ENCODE data around the gene STAT5A.

The STAT5A gene

DNA sequence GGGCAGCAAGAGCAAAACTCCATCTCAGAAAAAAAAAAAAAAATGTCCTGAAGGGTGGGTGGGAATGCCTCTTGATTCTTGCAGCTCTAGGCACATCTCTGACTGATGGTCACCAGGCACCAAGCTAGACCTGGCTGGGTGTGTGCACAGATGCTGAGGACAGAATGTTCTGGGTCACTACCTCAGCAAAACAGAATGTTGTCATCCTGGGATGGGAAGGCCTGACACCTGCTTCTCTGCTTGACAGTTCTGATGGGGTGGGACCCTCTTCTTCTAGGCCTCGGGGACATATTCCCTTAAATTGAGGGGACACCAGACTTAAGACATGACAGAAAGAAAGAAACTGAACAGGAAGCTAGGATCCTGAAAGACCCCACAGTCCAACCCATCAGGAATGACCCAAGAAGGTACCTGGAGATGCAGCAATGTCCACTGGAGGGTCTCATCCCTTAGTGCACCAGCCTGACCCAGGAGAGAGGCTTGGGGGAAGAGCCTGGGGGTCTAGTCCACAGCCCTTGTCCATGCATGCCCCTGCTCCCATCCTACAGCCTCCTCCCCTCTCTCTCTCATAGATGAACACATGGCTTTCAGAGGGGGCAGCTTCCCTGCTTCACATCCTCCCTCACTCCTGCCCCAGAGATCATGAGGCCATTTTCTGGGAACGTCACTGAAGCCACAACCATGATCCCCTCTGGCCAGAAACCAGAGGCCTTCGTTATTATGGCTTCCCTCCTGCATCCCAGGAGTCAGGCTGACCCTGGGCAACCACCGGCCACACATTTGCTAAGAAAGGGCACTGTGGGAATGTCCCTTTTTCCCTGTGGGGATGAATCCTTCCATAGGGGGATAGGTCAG lies 8.3 kb upstream of the STAT5A start:
- H3K4me1 ChIP-seq (ENCODE audit: control insufficient read depth, insufficient read depth, low read length) = peaks cover 1% of the 10 kb centered on the region; the same call in 1 of the 2 replicates
- no peak overlapping the region for H3K27ac ChIP-seq (ENCODE audit: extremely low read depth, low read depth, low read length)
- POLR2A ChIA-PET = interaction anchor here (0.7 kb wide), 1 partner anchor 19 kb away, joined by 5 read pairs; no protein-coding TSS in a partner anchor
- H3K9me3 ChIP-seq (ENCODE audit: control insufficient read depth, insufficient read depth, low read depth, low read length) = no peaks in the 10 kb centered on the region
- H3K4me3 ChIP-seq (ENCODE audit: low read depth, low read length) = no peak overlapping the region
- no peak for TF ChIP-seq ZNF335 (tag by site-specific recombination; conservative IDR thresholded peaks at IDR 0.05)
- TF ChIP-seq, protein P1, sequence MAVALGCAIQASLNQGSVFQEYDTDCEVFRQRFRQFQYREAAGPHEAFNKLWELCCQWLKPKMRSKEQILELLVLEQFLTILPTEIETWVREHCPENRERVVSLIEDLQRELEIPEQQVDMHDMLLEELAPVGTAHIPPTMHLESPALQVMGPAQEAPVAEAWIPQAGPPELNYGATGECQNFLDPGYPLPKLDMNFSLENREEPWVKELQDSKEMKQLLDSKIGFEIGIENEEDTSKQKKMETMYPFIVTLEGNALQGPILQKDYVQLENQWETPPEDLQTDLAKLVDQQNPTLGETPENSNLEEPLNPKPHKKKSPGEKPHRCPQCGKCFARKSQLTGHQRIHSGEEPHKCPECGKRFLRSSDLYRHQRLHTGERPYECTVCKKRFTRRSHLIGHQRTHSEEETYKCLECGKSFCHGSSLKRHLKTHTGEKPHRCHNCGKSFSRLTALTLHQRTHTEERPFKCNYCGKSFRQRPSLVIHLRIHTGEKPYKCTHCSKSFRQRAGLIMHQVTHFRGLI (tag by site-specific recombination; IDR thresholded peaks at IDR 0.05) = no peak
- no peak for TF ChIP-seq ZNF184 (tag by site-specific recombination; IDR thresholded peaks at IDR 0.05)
- no peak for TF ChIP-seq ZNF792 (tag by site-specific recombination; IDR thresholded peaks at IDR 0.05)
- TF ChIP-seq ZNF558 (tag by site-specific recombination; IDR thresholded peaks at IDR 0.05) = no peak
- TF ChIP-seq ZNF521 (tag by site-specific recombination; IDR thresholded peaks at IDR 0.05) = no peak
- no peaks in the 10 kb centered on the region for H3K36me3 ChIP-seq (ENCODE audit: control insufficient read depth in 2 of 2, insufficient read depth in 1 of 2, low read length in 2 of 2)
- CTCF ChIA-PET = interaction anchor here (0.7 to 1.1 kb wide), 3 partner anchors 42 to 316 kb away, joined by 3 to 7 read pairs (median 5); no protein-coding TSS in a partner anchor

DNA sequence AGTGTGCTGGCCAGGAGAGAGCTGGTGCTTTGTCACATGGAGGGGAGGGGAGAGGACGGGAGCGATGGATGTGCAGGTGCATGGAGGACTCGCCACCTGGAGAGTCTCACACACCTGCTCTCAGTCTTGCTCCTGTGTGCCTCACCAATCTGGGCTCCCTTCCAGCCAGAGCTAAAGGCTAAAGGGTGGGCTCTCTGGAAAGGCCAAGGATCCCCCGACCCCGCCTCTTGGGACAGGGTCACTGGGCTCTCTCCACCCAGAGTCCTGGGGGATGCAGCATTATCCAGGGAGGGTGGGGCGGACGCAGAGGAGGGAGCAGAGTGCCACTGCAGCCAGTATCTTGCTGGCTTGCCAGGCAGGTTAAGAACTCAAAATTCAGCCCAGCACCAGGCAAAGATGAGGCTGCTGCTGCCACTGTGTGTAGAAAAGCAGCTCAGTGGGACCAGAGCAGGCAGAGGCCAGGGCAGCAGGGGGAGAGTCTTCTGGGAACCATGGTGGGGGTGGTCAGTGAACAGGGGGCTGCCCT lies 6.7 kb upstream of the STAT5A start:
- ChIA-PET POLR2A (no interaction called here), CTCF (interaction anchor here (1.1 to 1.5 kb wide), 2 partner anchors 30 to 33 kb away, joined by 3 to 7 read pairs; no protein-coding TSS in a partner anchor)
- Histone ChIP-seq H3K27ac (ENCODE audit: extremely low read depth, low read depth, low read length) (no peak overlapping the region), H3K36me3 (ENCODE audit: control insufficient read depth in 2 of 2, insufficient read depth in 1 of 2, low read length in 2 of 2) (no peaks in the 10 kb centered on the region), H3K4me1 (ENCODE audit: control insufficient read depth, insufficient read depth, low read length) (no peaks in the 10 kb centered on the region), H3K9me3 (ENCODE audit: control insufficient read depth, insufficient read depth, low read depth, low read length) (no peaks in the 10 kb centered on the region), H3K4me3 (ENCODE audit: low read depth, low read length) (no peak overlapping the region)
- TF ChIP-seq, protein P2, sequence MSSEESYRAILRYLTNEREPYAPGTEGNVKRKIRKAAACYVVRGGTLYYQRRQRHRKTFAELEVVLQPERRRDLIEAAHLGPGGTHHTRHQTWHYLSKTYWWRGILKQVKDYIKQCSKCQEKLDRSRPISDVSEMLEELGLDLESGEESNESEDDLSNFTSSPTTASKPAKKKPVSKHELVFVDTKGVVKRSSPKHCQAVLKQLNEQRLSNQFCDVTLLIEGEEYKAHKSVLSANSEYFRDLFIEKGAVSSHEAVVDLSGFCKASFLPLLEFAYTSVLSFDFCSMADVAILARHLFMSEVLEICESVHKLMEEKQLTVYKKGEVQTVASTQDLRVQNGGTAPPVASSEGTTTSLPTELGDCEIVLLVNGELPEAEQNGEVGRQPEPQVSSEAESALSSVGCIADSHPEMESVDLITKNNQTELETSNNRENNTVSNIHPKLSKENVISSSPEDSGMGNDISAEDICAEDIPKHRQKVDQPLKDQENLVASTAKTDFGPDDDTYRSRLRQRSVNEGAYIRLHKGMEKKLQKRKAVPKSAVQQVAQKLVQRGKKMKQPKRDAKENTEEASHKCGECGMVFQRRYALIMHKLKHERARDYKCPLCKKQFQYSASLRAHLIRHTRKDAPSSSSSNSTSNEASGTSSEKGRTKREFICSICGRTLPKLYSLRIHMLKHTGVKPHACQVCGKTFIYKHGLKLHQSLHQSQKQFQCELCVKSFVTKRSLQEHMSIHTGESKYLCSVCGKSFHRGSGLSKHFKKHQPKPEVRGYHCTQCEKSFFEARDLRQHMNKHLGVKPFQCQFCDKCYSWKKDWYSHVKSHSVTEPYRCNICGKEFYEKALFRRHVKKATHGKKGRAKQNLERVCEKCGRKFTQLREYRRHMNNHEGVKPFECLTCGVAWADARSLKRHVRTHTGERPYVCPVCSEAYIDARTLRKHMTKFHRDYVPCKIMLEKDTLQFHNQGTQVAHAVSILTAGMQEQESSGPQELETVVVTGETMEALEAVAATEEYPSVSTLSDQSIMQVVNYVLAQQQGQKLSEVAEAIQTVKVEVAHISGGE (tag by site-specific recombination; conservative IDR thresholded peaks at IDR 0.05; ENCODE audit: low read depth) = no peak
- no peak for TF ChIP-seq GLI2 (tag by site-specific recombination; IDR thresholded peaks at IDR 0.05; ENCODE audit: borderline replicate concordance, low read depth)
- TF ChIP-seq, protein P3, sequence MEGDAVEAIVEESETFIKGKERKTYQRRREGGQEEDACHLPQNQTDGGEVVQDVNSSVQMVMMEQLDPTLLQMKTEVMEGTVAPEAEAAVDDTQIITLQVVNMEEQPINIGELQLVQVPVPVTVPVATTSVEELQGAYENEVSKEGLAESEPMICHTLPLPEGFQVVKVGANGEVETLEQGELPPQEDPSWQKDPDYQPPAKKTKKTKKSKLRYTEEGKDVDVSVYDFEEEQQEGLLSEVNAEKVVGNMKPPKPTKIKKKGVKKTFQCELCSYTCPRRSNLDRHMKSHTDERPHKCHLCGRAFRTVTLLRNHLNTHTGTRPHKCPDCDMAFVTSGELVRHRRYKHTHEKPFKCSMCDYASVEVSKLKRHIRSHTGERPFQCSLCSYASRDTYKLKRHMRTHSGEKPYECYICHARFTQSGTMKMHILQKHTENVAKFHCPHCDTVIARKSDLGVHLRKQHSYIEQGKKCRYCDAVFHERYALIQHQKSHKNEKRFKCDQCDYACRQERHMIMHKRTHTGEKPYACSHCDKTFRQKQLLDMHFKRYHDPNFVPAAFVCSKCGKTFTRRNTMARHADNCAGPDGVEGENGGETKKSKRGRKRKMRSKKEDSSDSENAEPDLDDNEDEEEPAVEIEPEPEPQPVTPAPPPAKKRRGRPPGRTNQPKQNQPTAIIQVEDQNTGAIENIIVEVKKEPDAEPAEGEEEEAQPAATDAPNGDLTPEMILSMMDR (tag by site-specific recombination; IDR thresholded peaks at IDR 0.05) = no peak
- no peak for TF ChIP-seq BCL11A (tag by site-specific recombination; IDR thresholded peaks at IDR 0.05; ENCODE audit: low read depth)
- no peak for TF ChIP-seq SALL2 (tag by site-specific recombination; IDR thresholded peaks at IDR 0.05; ENCODE audit: borderline replicate concordance)
- TF ChIP-seq, protein P4, sequence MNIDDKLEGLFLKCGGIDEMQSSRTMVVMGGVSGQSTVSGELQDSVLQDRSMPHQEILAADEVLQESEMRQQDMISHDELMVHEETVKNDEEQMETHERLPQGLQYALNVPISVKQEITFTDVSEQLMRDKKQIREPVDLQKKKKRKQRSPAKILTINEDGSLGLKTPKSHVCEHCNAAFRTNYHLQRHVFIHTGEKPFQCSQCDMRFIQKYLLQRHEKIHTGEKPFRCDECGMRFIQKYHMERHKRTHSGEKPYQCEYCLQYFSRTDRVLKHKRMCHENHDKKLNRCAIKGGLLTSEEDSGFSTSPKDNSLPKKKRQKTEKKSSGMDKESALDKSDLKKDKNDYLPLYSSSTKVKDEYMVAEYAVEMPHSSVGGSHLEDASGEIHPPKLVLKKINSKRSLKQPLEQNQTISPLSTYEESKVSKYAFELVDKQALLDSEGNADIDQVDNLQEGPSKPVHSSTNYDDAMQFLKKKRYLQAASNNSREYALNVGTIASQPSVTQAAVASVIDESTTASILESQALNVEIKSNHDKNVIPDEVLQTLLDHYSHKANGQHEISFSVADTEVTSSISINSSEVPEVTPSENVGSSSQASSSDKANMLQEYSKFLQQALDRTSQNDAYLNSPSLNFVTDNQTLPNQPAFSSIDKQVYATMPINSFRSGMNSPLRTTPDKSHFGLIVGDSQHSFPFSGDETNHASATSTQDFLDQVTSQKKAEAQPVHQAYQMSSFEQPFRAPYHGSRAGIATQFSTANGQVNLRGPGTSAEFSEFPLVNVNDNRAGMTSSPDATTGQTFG (tag by site-specific recombination; IDR thresholded peaks at IDR 0.05; ENCODE audit: borderline replicate concordance) = no peak
- TF ChIP-seq ZNF521 (tag by site-specific recombination; IDR thresholded peaks at IDR 0.05) = no peak
- no peak for TF ChIP-seq ZNF510 (tag by site-specific recombination; IDR thresholded peaks at IDR 0.05; ENCODE audit: insufficient replicate concordance)
- no peak for TF ChIP-seq ZSCAN23 (tag by site-specific recombination; IDR thresholded peaks at IDR 0.05)
- no peak for TF ChIP-seq ZNF596 (tag by site-specific recombination; IDR thresholded peaks at IDR 0.05)
- TF ChIP-seq, protein P5, sequence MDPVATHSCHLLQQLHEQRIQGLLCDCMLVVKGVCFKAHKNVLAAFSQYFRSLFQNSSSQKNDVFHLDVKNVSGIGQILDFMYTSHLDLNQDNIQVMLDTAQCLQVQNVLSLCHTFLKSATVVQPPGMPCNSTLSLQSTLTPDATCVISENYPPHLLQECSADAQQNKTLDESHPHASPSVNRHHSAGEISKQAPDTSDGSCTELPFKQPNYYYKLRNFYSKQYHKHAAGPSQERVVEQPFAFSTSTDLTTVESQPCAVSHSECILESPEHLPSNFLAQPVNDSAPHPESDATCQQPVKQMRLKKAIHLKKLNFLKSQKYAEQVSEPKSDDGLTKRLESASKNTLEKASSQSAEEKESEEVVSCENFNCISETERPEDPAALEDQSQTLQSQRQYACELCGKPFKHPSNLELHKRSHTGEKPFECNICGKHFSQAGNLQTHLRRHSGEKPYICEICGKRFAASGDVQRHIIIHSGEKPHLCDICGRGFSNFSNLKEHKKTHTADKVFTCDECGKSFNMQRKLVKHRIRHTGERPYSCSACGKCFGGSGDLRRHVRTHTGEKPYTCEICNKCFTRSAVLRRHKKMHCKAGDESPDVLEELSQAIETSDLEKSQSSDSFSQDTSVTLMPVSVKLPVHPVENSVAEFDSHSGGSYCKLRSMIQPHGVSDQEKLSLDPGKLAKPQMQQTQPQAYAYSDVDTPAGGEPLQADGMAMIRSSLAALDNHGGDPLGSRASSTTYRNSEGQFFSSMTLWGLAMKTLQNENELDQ (tag by site-specific recombination; IDR thresholded peaks at IDR 0.05; ENCODE audit: low read depth) = no peak
- no peak for TF ChIP-seq ZBTB17 (tag by site-specific recombination; IDR thresholded peaks at IDR 0.05)
- TF ChIP-seq, protein P6, sequence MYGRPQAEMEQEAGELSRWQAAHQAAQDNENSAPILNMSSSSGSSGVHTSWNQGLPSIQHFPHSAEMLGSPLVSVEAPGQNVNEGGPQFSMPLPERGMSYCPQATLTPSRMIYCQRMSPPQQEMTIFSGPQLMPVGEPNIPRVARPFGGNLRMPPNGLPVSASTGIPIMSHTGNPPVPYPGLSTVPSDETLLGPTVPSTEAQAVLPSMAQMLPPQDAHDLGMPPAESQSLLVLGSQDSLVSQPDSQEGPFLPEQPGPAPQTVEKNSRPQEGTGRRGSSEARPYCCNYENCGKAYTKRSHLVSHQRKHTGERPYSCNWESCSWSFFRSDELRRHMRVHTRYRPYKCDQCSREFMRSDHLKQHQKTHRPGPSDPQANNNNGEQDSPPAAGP (tag by site-specific recombination; IDR thresholded peaks at IDR 0.05) = no peak
- TF ChIP-seq ZXDB (tag by site-specific recombination; IDR thresholded peaks at IDR 0.05) = no peak
